ENCODE measurements around the gene EFNB1. TPM values are rescaled to one million over a fixed set of nuclear protein-coding genes. Genes with fewer than 3 reads are reported as not detected.

The EFNB1 gene
- total RNA-seq, 1 donor from 2014 or later, result 25.4 TPM

DNA sequence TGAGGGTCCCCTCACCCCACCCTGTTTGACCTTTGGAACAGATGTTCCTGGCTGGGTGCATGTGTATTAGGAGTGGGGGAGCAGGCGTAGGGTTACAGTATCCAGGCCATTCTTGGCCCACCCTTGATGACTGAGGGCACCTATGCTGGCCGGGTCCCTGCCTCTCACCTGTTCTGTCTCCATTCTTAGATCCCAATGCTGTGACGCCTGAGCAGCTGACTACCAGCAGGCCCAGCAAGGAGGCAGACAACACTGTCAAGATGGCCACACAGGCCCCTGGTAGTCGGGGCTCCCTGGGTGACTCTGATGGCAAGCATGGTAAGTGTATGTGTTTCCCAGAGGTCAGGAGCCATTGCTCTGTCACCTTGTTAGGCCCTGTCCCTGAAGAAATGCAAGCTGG, 10.9 kb downstream of the EFNB1 start:
- Histone ChIP-seq H4K20me1 (ENCODE audit: low read depth) (peaks cover 59% of the 10 kb centered on the region), H3K27ac (no peak overlapping the region), H3K4me2 (no peak overlapping the region), H3K27me3 (no peaks in the 10 kb centered on the region), H3F3A (ENCODE audit: low read depth) (no peaks in the 10 kb centered on the region), H3K79me2 (ENCODE audit: low read depth) (peaks cover 28% of the 10 kb centered on the region), H3K4me3 (no peak overlapping the region), H3K9me3 (ENCODE audit: low read depth) (no peaks in the 10 kb centered on the region), H3K9ac (no peak overlapping the region), H3K36me3 (no peaks in the 10 kb centered on the region), H2AFZ (replicated peaks) (no peak overlapping the region), H3K4me1 (no peaks in the 10 kb centered on the region)
- no peak overlapping the region for H3K4me3 Mint-ChIP-seq
- TF ChIP-seq, protein P1, sequence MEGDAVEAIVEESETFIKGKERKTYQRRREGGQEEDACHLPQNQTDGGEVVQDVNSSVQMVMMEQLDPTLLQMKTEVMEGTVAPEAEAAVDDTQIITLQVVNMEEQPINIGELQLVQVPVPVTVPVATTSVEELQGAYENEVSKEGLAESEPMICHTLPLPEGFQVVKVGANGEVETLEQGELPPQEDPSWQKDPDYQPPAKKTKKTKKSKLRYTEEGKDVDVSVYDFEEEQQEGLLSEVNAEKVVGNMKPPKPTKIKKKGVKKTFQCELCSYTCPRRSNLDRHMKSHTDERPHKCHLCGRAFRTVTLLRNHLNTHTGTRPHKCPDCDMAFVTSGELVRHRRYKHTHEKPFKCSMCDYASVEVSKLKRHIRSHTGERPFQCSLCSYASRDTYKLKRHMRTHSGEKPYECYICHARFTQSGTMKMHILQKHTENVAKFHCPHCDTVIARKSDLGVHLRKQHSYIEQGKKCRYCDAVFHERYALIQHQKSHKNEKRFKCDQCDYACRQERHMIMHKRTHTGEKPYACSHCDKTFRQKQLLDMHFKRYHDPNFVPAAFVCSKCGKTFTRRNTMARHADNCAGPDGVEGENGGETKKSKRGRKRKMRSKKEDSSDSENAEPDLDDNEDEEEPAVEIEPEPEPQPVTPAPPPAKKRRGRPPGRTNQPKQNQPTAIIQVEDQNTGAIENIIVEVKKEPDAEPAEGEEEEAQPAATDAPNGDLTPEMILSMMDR (IDR thresholded peaks at IDR 0.05), result no peak
- TF ChIP-seq EZH2phosphoT487 (IDR thresholded peaks at IDR 0.05) (no peak), EZH2 (IDR thresholded peaks at IDR 0.05) (no peak)
- H3K9me3 Mint-ChIP-seq, result peaks cover 9% of the 10 kb centered on the region
- H3K27me3 Mint-ChIP-seq (ENCODE audit: insufficient read depth, low read depth), result peaks cover 5% of the 10 kb centered on the region
- peaks cover 22% of the 10 kb centered on the region for H3K36me3 Mint-ChIP-seq
- H3K27ac Mint-ChIP-seq, result no peak overlapping the region
- no peak for DNase-seq (ENCODE audit: low spot score)
- peaks cover 24% of the 10 kb centered on the region for H3K4me1 Mint-ChIP-seq

DNA sequence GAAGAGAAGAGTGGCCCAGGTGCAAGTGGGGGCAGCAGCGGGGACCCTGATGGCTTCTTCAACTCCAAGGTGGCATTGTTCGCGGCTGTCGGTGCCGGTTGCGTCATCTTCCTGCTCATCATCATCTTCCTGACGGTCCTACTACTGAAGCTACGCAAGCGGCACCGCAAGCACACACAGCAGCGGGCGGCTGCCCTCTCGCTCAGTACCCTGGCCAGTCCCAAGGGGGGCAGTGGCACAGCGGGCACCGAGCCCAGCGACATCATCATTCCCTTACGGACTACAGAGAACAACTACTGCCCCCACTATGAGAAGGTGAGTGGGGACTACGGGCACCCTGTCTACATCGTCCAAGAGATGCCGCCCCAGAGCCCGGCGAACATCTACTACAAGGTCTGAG, 11.4 kb downstream of the EFNB1 start:
- no peaks in the 10 kb centered on the region for H3K4me1 ChIP-seq
- no peaks in the 10 kb centered on the region for H3F3A ChIP-seq (ENCODE audit: low read depth)
- no peak overlapping the region for H3K27ac Mint-ChIP-seq
- H3K9ac ChIP-seq, result no peak overlapping the region
- peaks cover 24% of the 10 kb centered on the region for H3K79me2 ChIP-seq (ENCODE audit: low read depth)
- TF ChIP-seq, protein P1 (IDR thresholded peaks at IDR 0.05), result no peak
- TF ChIP-seq EZH2 (IDR thresholded peaks at IDR 0.05), result no peak
- no peak for TF ChIP-seq EZH2phosphoT487 (IDR thresholded peaks at IDR 0.05)
- H4K20me1 ChIP-seq (ENCODE audit: low read depth), result peaks cover 54% of the 10 kb centered on the region
- no peaks in the 10 kb centered on the region for H3K9me3 ChIP-seq (ENCODE audit: low read depth)
- H3K27me3 ChIP-seq, result no peaks in the 10 kb centered on the region
- no peak overlapping the region for H3K4me3 ChIP-seq
- H3K27ac ChIP-seq, result no peak overlapping the region
- H3K9me3 Mint-ChIP-seq, result peaks cover 9% of the 10 kb centered on the region
- DNase-seq (ENCODE audit: low spot score), result no peak
- no peak overlapping the region for H3K4me3 Mint-ChIP-seq
- no peak overlapping the region for H3K4me2 ChIP-seq
- H3K36me3 Mint-ChIP-seq, result peaks cover 22% of the 10 kb centered on the region
- peaks cover 5% of the 10 kb centered on the region for H3K27me3 Mint-ChIP-seq (ENCODE audit: insufficient read depth, low read depth)
- H2AFZ ChIP-seq (replicated peaks), result no peak overlapping the region
- H3K4me1 Mint-ChIP-seq, result peaks cover 22% of the 10 kb centered on the region
- H3K36me3 ChIP-seq, result no peaks in the 10 kb centered on the region

DNA sequence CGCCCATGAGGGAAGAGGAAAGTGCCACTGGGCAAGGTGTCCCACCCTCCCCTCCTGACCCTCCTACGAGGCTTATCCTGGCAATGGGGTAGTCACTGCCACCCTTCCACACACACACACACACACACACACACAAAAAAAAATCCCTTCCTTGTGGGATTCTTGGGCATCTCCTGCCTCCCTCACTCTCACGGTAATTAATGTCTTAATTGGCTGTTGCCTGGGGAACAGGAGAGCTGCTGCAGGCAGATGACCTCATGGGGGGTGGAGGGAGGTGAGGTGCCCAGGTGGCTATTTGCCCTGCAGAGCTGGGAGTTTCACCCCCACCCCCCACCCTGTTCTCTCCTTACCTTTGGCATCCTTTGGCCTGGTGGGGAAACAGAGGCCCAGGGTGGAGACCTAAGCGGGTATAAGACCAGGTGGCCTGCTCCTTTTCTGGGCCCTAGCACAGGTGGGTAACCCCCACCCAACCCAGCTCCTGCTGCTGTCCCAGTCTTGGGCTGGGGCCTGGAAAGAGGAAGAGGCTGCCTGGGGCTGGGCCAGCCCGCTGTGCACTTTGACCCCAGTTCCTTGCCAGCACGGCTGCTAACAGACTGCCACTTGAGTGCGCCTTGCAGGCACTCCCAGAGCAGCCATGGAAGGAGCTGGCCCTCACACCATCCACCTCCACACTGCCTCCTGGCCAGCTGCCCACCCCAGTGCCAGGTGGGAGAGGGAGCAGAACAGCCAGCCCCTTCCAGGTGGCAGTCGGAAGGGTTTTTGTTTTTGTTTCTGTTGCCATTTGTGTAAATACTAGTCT, 12.6 kb downstream of the EFNB1 start:
- no peak overlapping the region for H3K4me3 ChIP-seq
- H3K27ac ChIP-seq, result no peak overlapping the region
- Mint-ChIP-seq H3K9me3 (peaks cover 9% of the 10 kb centered on the region), H3K4me1 (peaks cover 30% of the 10 kb centered on the region), H3K36me3 (peaks cover 22% of the 10 kb centered on the region), H3K27me3 (ENCODE audit: insufficient read depth, low read depth) (peaks cover 5% of the 10 kb centered on the region), H3K4me3 (no peak overlapping the region), H3K27ac (no peak overlapping the region)
- no peak for DNase-seq (ENCODE audit: low spot score)
- no peaks in the 10 kb centered on the region for H3K36me3 ChIP-seq
- H3K4me2 ChIP-seq, result no peak overlapping the region
- H2AFZ ChIP-seq (replicated peaks), result no peak overlapping the region
- no peaks in the 10 kb centered on the region for H3K27me3 ChIP-seq
- peaks cover 5% of the 10 kb centered on the region for H3F3A ChIP-seq (ENCODE audit: low read depth)
- peaks cover 4% of the 10 kb centered on the region for H3K4me1 ChIP-seq
- TF ChIP-seq EZH2phosphoT487 (IDR thresholded peaks at IDR 0.05) (no peak), EZH2 (IDR thresholded peaks at IDR 0.05) (no peak)
- TF ChIP-seq, protein P1 (IDR thresholded peaks at IDR 0.05), result no peak
- no peaks in the 10 kb centered on the region for H3K9me3 ChIP-seq (ENCODE audit: low read depth)
- H3K79me2 ChIP-seq (ENCODE audit: low read depth), result peaks cover 14% of the 10 kb centered on the region
- peaks cover 51% of the 10 kb centered on the region for H4K20me1 ChIP-seq (ENCODE audit: low read depth)
- no peak overlapping the region for H3K9ac ChIP-seq

Measured in neural progenitor cell (in vitro differentiated cells).